ENCODE results near the gene CKMT2. TPM values are rescaled to one million over a fixed set of nuclear protein-coding genes. Genes with fewer than 3 reads are reported as not detected.

CKMT2 gene
- total and polyA plus RNA-seq, 2 of the 4 experiments (the other 2 are of a cell fraction) = 0.21 to 0.36 TPM

GRCh38 chr5:81310402-81311063 lies 77.4 kb downstream of the CKMT2 start:
- H2BK120ac ChIP-seq (ENCODE audit: low read depth, low read length) = no peak overlapping the region
- ATAC-seq (ENCODE audit: low read depth) = no peak
- H2AK9ac ChIP-seq (replicated peaks; ENCODE audit: low read depth, low read length, poor library complexity) = no peak overlapping the region
- WGBS, 2 experiments (ENCODE audit: extremely low coverage in 2 of 2, insufficient read length in 1 of 2) = no CpG with 5 or more reads among the region's 1 CpG
- H3K4me2 ChIP-seq (ENCODE audit: low read depth, low read length) = no peak overlapping the region
- no peak overlapping the region for H4K5ac ChIP-seq (ENCODE audit: low read depth, low read length)
- no peak overlapping the region for H3K4me3 ChIP-seq (ENCODE audit: insufficient read depth, low read depth, low read length)
- DNase-seq = no peak
- in situ Hi-C loops (cut with MboI; ENCODE audit: low sequenced_read_pairs) = no loop called here
- H3K18ac ChIP-seq (ENCODE audit: low read depth, low read length) = no peak overlapping the region
- H3K9ac ChIP-seq (ENCODE audit: low read depth, low read length) = no peak overlapping the region
- no TSS peak for BruUV-seq (replicated peaks)
- ChIA-PET CTCF (no interaction called here), POLR2A (ENCODE audit: unreplicated experiment) (no interaction called here)
- H3K27me3 ChIP-seq (ENCODE audit: control insufficient read depth, insufficient read depth, low read length) = no peaks in the 10 kb centered on the region
- no peak overlapping the region for H4K91ac ChIP-seq (ENCODE audit: insufficient read depth, low read depth, low read length)
- H3K4me1 ChIP-seq (ENCODE audit: control insufficient read depth, insufficient read depth, low read length) = peaks cover 5% of the 10 kb centered on the region; the same call in 1 of the 2 replicates
- H3K4ac ChIP-seq (ENCODE audit: low read depth, low read length) = no peak overlapping the region
- peaks cover 11 to 15% of the 10 kb centered on the region in 2 experiments; a peak in 3 of 4 replicates for H3K79me1 ChIP-seq (ENCODE audit: low read depth in 1 of 2, low read length in 2 of 2)
- H4K20me1 ChIP-seq (ENCODE audit: insufficient read depth, low read length) = no peaks in the 10 kb centered on the region
- no peak for TF ChIP-seq FOS (IDR thresholded peaks at IDR 0.05; ENCODE audit: low read depth, low read length)
- TF ChIP-seq RCOR1 (IDR thresholded peaks at IDR 0.05; ENCODE audit: insufficient replicate concordance, low read length) = no peak
- no peak for TF ChIP-seq MAFK (IDR thresholded peaks at IDR 0.05; ENCODE audit: low read depth, low read length)
- no peak for TF ChIP-seq ELK1 (IDR thresholded peaks at IDR 0.05; ENCODE audit: borderline replicate concordance, low read depth, low read length)
- no peak for TF ChIP-seq RFX5 (IDR thresholded peaks at IDR 0.05; ENCODE audit: low read depth, low read length)
- no peak for TF ChIP-seq USF2 (IDR thresholded peaks at IDR 0.05; ENCODE audit: low read depth, low read length)
- TF ChIP-seq MAZ (IDR thresholded peaks at IDR 0.05; ENCODE audit: borderline replicate concordance, low read depth, low read length) = no peak
- no peak for TF ChIP-seq CHD1 (IDR thresholded peaks at IDR 0.05; ENCODE audit: low read depth, low read length)
- H2BK20ac ChIP-seq (ENCODE audit: low read depth, low read length) = no peak overlapping the region
- H2BK5ac ChIP-seq (ENCODE audit: low read depth, low read length, poor library complexity, severe bottlenecking) = no peak overlapping the region
- no peak overlapping the region for H2BK15ac ChIP-seq (ENCODE audit: low read depth, low read length)
- H3K27ac ChIP-seq (ENCODE audit: insufficient read depth, low read length) = no peak overlapping the region
- no peak overlapping the region for H3K23ac ChIP-seq (ENCODE audit: low read depth, low read length)
- no peaks in the 10 kb centered on the region; the same call in 1 of the 2 replicates for H3K9me1 ChIP-seq (ENCODE audit: insufficient read depth, low read length)
- H2AK5ac ChIP-seq (ENCODE audit: low read depth, low read length) = no peak overlapping the region
- H3K56ac ChIP-seq (ENCODE audit: extremely low read depth, insufficient read depth, low read length) = no peak overlapping the region
- H3K9me3 ChIP-seq (ENCODE audit: control insufficient read depth, insufficient read depth, low read length) = no peaks in the 10 kb centered on the region
- dilution Hi-C loops (cut with HindIII; ENCODE audit: low sequenced_read_pairs, unreplicated experiment) = no loop called here
- intact Hi-C loops (cut with micrococcal nuclease) = no loop called here
- H3K14ac ChIP-seq (replicated peaks; ENCODE audit: low read depth, low read length) = no peak overlapping the region
- no peak overlapping the region for H2AFZ ChIP-seq (replicated peaks; ENCODE audit: low read length, poor library complexity)
- H3K36me3 ChIP-seq (ENCODE audit: control insufficient read depth, insufficient read depth, low read length) = peaks cover 19% of the 10 kb centered on the region
- H4K8ac ChIP-seq (ENCODE audit: low read depth in 2 of 2, low read length in 2 of 2) = no peak overlapping the region

All from IMR-90 (cell line).